HG03135 (cell line): ENCODE data around the gene WNT16.
"Not testable (repeated sequence)": the region's sequence is repeated elsewhere in the genome, so short reads cannot be mapped to it uniquely, and the experiment has no call there.

Experiments
- ATAC-seq: cut with Tn5 transposase; IDR thresholded peaks from one replicate; pipeline ENCODE4 v1.9.1; 2021; ENCODE audit warnings: mild to moderate bottlenecking, moderate library complexity; ENCODE audit not compliant: unreplicated experiment

WNT16 gene

GRCh38 chr7:121305109-121305508, 23.7 kb upstream of the WNT16 start:
- ATAC-seq = no peak

- ATAC-seq = no peak
Observed at GRCh38 chr7:121306565-121306964, 22.2 kb upstream of the WNT16 start.

GRCh38 chr7:121307021-121307574, 21.7 kb upstream of the WNT16 start:
- no peak for ATAC-seq

GRCh38 chr7:121313220-121313792, 15.5 kb upstream of the WNT16 start:
- no peak for ATAC-seq

GRCh38 chr7:121313793-121314676, 14.8 kb upstream of the WNT16 start:
- ATAC-seq = peak; percentile 96

- ATAC-seq = not testable (repeated sequence)
Observed at GRCh38 chr7:121315170-121315569, 13.6 kb upstream of the WNT16 start.

GRCh38 chr7:121322460-121322859, 6.3 kb upstream of the WNT16 start:
- ATAC-seq = no peak

- ATAC-seq = no peak
Observed at GRCh38 chr7:121323515-121324302, 5.1 kb upstream of the WNT16 start.

GRCh38 chr7:121327671-121328070, 1.1 kb upstream of the WNT16 start:
- ATAC-seq = no peak

- ATAC-seq = no peak
Observed at GRCh38 chr7:121329191-121330052, 622 bp downstream of the WNT16 start.

- no peak for ATAC-seq
Observed at GRCh38 chr7:121330053-121330833, 1.4 kb downstream of the WNT16 start.

- no peak for ATAC-seq
Observed at GRCh38 chr7:121331048-121331447, 2.2 kb downstream of the WNT16 start.

GRCh38 chr7:121331574-121331973, 2.8 kb downstream of the WNT16 start:
- ATAC-seq = no peak

GRCh38 chr7:121334376-121334775, 5.6 kb downstream of the WNT16 start:
- ATAC-seq = no peak

- ATAC-seq = no peak
Observed at GRCh38 chr7:121334875-121335648, 6.3 kb downstream of the WNT16 start.

GRCh38 chr7:121336579-121336978, 7.8 kb downstream of the WNT16 start:
- no peak for ATAC-seq

GRCh38 chr7:121337398-121337797, 8.6 kb downstream of the WNT16 start:
- no peak for ATAC-seq

- no peak for ATAC-seq
Observed at GRCh38 chr7:121339082-121339481, 10.3 kb downstream of the WNT16 start.

- ATAC-seq = no peak
Observed at GRCh38 chr7:121341933-121342332, 13.1 kb downstream of the WNT16 start.
